Fibroblast of villous mesenchyme (primary cell): ENCODE data around the gene SMCR8. TPM values are rescaled to one million over a fixed set of nuclear protein-coding genes. Genes with fewer than 3 reads are reported as not detected.
A peak's percentile ranks its signal among the peaks of the same experiment; 100 is the strongest.

Experiments
- DNase-seq: peaks from one replicate; pipeline ENCODE4 v3.0.0-alpha.2; 2010; ENCODE audit warnings: low read depth
- H3K4me3 ChIP-seq: 2 replicates; pipeline ENCODE4 v1.5.1; 2011; ENCODE audit warnings: low read depth, mild to moderate bottlenecking, low read length
- CTCF ChIP-seq: IDR thresholded peaks from 2 replicates; pipeline ENCODE4 v1.5.1; 2012; ENCODE audit warnings: low read depth, mild to moderate bottlenecking, low read length; ENCODE audit not compliant: insufficient read depth
- total RNA-seq: library from RNA; depleted of rRNA; stranded (reverse); fragments of >200 nt; gene quantifications from 2 replicates; pipeline ENCODE4 v1.2.3, GENCODE V29; 2012

SMCR8 gene
- total RNA-seq, 1 donor = 21.6 TPM

- H3K4me3 ChIP-seq = no peak overlapping the region
- TF ChIP-seq CTCF = no peak
- peak; percentile 84 for DNase-seq
Observed at GRCh38 chr17:18356624-18357023, 41.5 kb downstream of the SMCR8 start.

GRCh38 chr17:18360518-18360917 lies 45.4 kb downstream of the SMCR8 start:
- no peak for TF ChIP-seq CTCF
- DNase-seq = no peak
- H3K4me3 ChIP-seq = no peak overlapping the region

GRCh38 chr17:18361837-18362697 lies 47.0 kb downstream of the SMCR8 start:
- H3K4me3 ChIP-seq = peak overlapping the region; percentile 78
- no peak for TF ChIP-seq CTCF
- no peak for DNase-seq

DNA sequence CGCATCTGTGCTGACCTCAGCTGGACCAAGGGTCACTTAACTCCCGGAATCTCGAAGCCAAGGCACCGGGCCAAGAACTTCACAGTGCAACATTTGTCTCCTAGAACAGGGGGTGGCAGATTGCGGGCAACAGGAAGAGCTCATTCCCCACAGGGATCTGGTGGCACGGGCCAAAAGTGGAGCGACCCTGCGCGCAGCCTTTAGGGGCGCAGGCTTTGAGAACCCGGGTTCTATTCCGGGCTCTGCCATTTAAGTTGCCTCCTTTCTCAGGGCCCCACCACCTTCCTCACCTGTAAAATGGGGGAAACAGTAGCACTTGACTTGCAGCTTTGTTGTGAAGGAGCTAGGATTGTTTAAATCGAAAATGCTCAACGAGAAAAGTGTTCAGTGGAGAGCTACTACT lies 47.6 kb downstream of the SMCR8 start:
- H3K4me3 ChIP-seq = peak overlapping the region; percentile 78
- peak; percentile 28 for DNase-seq
- no peak for TF ChIP-seq CTCF

DNA sequence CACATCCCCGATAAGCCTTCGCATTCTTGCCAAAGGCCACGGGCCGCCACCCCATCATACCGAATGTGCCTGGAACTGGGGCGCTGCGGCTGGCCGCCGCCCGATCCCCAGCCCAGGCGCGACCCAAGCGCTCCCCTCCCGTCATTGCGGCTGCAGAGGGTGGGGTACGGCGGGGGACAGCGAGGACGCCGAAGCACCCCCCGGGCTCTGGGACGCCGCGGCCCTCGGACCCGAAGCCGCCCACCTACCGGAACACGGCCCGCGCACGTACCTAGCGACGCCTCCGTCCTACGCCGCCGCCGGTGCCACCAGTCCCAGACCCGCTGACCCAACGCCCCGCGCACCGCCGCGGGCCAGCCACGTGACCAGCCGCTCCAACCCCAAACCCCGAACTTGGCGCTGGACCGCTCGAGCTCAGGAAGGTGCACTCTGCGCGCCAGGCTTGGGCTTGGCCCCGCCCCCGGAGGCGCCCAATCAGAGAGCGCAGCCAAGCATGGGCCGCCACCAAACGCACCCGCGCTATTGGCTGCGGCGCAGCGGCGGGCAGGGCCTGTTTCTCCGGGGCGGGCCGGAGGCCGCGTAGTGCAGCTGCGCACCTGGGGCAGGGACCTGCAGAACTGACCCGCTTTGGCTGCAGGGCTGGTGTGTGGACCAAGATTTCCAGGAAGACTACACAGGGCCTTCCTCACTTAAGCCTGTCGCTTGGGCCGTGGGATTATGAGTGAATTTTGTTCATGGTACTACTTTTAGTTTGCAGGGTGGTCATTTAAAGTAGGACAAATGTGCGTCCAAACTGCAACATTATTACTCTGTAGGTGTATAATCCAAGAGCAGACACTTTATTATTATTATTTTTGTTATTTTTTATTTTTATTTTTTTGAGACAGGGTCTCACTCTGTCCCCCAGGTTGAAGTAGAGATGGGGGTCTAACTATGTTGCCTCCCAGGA lies 48.3 kb downstream of the SMCR8 start, which contains the start of gene SHMT1:
Gene SHMT1 (minus strand): TSS at position 450 of the 949 bp plus-strand sequence. CDS start 7,569 bp downstream, outside the sequence.
- H3K4me3 ChIP-seq = peak within 1 kb of the TSS; percentile 78
- TF ChIP-seq CTCF = no peak
- peak; percentile 86 for DNase-seq

GRCh38 chr17:18364166-18364565 lies 49.1 kb downstream of the SMCR8 start:
- TF ChIP-seq CTCF = no peak
- no peak overlapping the region for H3K4me3 ChIP-seq
- no peak for DNase-seq
